Left lobe of liver (tissue), 2 donors: ENCODE measurements around the gene ZNF384. TPM values are rescaled to one million over a fixed set of nuclear protein-coding genes. Genes with fewer than 3 reads are reported as not detected.

Experiments used
- ATAC-seq: fragments of 200-7000 bp; cut with Tn5 transposase; one replicate; pipeline ENCODE4 v1.9.1; 2020; ENCODE audit warnings: mild to moderate bottlenecking, moderate library complexity
- DNase-seq: peaks from one replicate; pipeline ENCODE4 v3.0.0-alpha.2; 2020; ENCODE audit warnings: low spot score
- total RNA-seq: library from RNA; stranded (reverse); gene quantifications from one replicate; pipeline ENCODE4 v1.2.1, GENCODE V29; 2021
- donor health status: DM: no; HTN: no; CAD: no; lungs with moderate emphysema.
- donor health status: DM: no; HTN: yes; CAD: no.

The ZNF384 gene
- total RNA-seq, 1 donor from 2014 or later: 20.3 TPM

DNA sequence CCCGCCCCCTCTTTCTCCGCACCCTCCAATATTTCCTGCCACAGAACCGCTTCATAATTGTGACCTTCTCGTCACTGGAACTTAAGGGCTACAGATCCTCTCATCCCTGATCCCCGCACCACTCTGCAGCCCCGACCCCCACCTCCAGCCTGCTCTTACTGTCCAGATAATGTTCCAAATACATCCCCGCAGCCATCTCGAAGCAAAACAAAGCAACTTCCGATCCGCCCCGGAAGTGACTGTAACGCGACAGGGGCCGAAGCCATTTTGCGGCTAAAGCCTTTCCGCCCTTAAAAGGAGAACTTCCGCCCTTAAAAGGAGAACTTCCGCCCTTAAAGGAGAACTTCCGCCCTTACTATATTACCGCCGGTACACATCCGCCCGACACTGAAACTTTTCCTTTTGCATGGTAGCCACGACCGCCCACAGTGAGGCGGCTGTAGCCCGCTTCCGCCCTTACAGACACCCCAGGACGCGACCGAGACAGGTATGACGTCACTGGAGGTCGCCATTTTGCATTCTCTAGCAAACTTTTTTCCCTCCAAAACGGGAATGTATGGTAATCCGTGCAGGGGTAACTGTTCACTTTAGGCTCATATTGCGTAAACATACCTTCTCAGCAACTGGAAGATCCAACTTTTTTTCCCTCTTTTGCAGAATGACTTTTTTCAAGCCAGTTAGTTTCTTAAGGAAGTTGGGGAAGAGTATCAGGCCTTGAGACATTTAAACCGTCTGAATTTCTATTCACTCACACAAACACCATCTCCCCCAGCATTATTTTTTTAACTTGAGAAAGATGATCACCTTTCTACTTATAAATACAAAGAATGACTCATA is 26.1 kb downstream of the ZNF384 start, which contains the start of gene ING4:
Gene ING4 (minus strand): TSS at position 214 of the 837 bp plus-strand sequence. CDS start 18 bp downstream, at position 196.
- ATAC-seq (peak; percentile 99), DNase-seq (peak; percentile 98)

DNA sequence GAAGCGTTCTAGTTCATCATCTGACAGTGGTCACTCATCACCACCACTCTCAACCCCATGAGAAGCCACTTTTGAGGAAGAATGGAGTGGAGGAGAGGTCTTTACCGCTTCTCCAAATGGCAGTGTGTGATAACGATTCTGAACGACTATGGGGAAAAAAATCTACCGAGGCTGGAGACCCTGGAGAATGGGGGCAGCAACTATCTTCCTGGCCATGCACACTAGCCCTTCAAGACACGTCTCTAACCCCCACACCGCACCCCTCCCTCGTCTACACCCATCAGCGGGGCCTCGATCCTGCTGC is 26.6 kb downstream of the ZNF384 start:
- DNase-seq (no peak), ATAC-seq (no peak)

DNA sequence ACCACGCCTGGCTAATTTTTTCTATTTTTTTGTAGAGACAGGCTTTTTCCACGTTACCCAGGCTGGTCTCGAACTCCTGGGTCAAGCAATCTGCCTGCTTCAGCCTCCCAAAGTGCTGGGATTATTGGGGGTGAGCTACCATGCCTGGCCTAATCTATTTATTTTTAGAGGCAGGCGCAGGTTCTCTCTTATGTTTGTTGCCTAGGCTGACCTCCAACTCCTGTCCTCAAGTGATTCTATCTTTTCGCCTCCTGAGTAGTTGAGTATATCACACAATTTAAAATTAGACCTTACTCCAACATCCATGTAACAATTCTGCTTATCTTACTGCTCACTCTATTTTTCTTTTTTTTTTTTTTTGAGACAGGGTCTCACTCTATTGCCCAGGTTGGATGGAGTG is 35.2 kb downstream of the ZNF384 start:
- ATAC-seq (no peak), DNase-seq (no peak)

DNA sequence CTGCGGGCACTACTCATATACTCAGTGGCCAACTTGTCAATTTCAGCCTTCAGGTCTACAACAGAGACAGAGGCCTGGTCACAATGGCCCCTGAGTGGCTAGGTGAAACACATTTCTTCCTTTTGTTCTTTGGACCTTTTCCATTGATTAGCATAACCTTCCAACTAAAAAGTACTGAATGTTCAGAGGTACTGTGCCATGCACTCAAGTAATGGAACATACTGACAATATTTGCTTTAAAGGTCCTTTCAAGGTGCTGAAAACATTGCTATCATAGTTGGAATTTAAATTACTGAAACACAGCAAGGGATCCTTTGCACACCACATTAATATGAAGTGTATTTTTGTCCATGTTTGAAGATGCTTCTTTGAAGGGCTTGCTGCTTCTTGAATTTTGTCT is 35.8 kb downstream of the ZNF384 start:
- ATAC-seq: no peak
- no peak for DNase-seq

DNA sequence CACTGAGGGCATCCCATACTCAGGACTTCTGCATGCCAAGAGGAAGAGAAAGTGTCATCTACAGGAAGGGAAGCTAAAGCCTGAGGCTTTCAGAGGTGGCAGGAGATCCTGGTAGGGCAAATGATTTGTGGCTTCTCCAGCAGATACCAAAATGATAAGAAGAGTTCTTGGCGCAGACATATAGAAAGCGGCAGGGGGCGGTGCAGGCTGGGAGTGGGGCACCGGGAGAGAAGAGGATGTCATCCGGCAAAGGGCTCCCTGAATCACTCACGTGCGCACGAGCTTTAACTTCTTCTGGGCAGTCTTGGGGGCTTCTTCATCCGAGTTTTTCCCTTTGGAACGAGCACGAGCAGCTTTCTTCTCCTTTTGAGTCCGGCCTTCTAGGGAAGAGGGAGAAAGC is 36.8 kb downstream of the ZNF384 start:
- ATAC-seq (no peak), DNase-seq (no peak)

DNA sequence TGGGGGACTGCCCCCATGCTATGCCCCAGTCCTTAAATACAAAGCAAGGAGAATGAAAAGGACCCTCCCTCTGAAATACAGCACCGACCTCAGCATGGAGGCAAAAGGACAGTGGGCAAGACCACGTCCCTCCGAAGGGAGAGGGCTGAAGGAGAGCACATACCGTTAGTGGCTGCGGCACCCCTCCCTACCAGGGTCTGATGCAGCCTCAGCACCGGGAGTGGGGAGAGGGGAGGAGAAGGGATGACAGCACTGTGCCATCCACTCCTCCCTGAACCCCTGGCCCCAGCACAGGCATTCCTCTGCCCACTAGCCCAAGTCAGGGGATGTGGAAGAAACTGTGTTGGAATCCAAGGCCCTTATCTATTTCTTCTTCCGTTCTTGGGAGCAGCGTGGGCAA is 38.3 kb downstream of the ZNF384 start:
- DNase-seq (no peak), ATAC-seq (no peak)

DNA sequence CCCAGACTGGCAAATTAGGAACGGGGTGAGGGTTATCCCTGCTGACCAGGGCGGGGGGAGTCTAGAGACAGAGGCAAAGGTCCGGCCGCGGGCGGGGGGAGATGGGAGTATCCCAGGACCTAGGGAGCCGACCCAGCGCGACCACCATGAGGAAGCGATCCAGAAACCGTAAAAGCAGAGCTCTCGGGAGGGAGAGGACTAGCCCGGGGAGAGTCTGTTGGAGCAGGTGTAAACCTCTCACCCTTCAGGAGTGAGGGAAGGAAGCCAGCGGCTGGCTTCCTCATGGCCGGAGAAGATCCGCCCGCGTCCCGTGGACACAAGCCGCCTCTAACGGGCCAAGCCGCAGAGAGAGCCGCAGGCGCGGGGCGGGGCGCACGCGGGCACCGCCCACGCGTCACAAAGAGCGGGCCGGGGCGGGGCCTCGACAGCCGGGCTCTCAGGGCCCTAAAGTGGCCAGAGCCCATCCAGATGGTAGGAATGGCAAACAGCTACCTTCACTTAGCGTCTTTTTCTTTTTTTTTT is 42.0 kb downstream of the ZNF384 start, which contains the start of gene ACRBP:
Gene ACRBP (minus strand): TSS at position 350 of the 522 bp plus-strand sequence. CDS start 66 bp downstream, at position 284.
- peak; percentile 96 for ATAC-seq
- peak; percentile 76 for DNase-seq

DNA sequence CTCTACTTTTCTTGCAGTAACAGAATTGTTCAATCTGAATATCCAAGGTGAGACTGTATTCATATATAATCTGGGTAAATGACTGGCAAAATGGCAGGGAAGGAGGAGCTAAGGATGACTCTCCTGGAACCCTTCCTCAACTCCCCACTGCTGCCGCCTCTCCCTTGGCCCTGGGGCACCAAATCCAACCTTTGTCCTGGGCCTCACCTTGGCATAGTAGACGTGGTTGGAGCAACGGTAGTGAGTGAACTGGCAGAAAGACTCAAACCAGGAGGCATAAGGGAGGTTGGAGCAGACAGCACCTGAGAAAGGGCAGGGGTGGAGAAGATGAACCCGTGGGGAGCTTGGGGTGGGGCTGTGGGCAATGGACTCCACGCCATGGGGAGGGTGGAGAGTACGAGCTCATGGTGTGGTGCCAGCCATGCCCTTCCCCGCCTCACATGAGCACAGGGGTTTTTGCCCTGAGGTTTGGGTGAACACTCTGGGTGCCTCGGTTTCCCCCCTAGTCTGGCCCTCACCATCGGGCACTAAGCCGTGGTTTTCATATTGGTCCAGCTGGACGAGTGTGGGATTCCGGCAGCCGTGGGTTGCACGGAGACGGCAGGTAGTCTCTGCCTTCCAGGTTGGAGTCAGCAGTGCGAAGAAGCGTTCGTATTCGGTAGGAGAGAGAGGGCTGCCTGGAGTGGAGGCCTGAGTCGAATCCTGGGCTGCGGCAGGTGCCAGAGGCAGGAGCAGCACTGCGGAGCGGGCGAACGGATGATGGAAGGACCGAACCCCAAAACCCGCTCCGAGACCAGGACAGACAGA is 42.7 kb downstream of the ZNF384 start:
- ATAC-seq: peak; percentile 15

DNA sequence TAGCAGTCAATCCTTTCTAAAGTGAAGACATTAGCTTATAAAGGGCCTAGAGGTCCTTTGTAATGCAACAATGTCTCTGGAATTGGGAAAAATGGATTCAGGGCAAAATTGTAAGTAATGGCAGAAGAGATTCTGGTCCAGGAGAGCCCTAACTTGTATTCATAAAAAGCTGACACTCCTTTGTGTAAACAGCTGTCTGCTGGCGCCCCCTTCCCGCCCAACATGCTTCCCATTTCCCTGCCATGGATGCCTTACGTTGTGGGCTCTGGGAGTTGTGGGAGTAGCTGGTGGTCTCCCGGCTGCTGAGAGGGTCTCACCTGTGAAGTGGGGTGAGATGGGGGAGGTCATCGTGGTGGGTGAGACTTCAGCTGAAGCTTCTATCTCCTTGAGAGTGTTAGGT is 44.3 kb downstream of the ZNF384 start:
- DNase-seq (no peak), ATAC-seq (no peak)

More for the DNA sequence above, 42.7 kb downstream of the ZNF384 start:
- DNase-seq: no peak

DNA sequence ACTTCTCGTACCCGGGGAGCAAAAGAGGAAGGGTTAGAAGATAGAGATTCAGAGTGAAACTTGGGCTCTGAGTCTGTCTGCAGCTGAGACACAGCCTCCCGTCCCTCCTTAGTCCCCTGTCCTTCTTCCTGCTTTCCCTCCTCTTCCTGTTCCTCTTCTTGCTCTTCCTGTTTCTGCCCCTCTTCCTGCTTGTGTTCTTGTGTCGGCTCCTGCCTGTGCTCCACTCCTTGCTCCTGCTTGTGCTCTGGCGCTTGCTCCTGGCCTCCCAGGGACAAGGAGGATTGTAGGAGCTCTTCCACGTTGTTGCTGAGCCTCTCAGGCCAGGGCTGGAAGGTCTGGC is 44.9 kb downstream of the ZNF384 start:
- DNase-seq: no peak
- ATAC-seq: peak; percentile 15

DNA sequence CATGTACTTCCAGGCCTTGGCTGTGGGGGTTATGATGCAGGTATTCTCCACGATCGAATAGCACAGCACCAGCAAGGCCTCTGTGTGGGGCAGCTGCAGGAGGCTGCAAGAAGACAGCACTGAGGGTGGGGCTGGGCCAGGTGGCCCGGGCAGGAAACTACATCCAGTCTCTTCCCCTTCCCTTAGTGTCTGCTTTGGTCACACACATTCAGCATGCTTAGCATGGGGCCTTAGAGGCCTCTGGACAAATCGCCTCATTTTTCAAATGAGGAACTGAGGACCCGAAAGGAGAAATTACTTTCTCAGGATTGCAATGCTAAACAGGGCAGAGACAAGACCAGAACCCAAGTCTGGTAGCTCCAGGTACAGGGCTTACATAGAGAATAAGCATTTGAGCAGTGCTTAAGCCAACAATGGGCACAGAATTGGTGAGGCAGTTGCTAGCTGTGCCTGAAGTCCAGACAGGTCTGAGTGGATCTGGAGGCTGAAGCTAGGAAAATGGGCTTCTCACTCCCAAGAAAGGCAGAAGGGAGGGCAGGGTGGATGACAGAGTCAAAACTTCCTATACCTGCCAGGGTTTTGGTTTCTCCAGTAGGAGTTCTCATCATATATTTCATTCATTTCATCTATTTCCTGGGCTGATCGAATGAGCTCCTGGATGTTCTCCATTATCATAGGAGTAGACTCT is 45.5 kb downstream of the ZNF384 start:
- ATAC-seq (peak; percentile 18), DNase-seq (no peak)

DNA sequence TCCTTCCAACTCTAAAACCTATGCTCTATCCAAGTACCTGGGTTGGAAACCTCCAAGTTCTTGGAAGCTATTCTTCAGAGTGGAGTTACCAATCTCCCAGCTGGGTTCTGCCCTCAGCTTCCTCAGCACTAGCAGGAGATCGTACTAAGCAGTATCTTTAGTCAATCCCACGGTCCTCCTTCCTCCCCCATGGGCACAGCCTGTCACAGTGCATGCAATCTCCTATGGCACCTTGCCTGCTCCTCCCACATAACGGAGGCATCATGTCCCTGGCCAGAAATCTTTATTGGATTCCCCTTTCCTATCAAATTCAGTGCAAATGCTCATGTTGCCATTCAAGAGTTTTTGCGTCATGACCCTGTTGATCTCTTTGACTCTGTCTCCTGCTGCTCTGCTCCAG is 48.0 kb downstream of the ZNF384 start:
- ATAC-seq (no peak), DNase-seq (no peak)

DNA sequence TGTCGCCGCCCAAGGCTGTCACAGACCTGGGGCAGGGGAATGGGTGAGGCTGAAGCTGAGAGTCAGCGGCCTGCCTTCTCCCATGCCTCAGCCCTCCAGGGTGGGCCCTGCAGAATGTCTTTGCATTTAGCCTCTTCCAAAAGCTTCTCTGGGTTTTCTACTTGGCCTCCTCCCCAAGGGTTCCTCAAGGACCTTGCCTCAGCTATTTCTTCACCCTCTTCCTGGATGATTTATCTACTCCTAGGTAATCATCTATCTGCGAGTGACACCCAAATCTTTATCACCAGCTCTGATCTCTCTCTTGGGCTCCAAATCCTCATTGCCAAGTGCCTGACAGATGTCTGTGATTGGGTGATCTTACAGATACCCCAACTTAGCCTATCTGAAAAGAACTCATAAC is 48.7 kb downstream of the ZNF384 start:
- ATAC-seq (no peak), DNase-seq (no peak)

DNA sequence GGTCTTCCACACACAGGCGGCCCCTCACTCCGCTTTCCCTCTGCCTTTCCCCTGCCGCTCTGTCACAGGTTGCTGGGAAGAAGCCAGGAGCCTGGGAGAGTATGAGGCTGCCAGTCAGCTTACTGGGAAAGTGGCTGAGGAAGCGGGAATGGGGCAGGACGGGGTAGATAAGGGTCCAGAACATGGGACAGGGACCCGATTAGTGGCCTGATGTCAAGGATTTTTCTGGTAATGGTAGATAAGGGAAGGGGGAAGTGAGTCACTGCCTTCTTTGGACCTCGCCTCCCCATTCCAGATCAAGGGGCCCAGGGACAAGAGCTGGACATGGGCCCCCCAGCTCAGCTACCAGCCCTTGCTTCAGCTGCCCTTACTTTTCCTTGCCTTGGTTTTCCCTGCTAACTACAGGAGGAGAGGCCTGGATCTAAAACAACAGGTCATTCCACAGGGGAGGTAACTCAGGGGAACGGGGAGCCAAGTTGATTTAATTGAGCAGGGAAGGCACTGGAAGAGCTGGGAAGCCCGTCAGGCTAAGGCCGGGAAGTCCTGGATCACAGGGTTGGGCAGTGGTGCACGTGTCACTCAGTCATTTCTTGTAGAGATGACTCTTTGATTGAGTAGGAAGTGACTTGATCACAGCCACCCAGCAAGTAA is 49.9 kb downstream of the ZNF384 start:
- ATAC-seq (no peak), DNase-seq (no peak)

DNA sequence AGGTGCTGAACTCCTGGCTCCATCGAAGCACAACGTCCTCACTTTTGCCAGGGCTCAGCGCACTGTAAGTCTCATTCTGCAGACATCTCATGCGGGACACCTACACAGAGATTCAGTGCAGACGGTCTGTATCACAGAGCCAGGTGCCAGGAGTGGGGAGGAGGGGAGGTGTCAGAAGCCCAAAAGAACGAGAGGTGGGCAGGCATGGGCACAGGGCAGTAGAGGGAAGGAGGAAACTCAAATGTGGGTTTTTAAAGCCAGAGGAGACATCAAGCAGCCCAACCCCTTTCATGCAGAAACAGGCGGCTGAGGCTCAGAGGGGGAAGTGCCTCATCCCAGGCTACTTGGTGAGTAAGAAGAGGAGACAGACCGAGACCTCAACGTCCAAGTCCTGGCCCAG is 50.9 kb downstream of the ZNF384 start:
- ATAC-seq (no peak), DNase-seq (no peak)

DNA sequence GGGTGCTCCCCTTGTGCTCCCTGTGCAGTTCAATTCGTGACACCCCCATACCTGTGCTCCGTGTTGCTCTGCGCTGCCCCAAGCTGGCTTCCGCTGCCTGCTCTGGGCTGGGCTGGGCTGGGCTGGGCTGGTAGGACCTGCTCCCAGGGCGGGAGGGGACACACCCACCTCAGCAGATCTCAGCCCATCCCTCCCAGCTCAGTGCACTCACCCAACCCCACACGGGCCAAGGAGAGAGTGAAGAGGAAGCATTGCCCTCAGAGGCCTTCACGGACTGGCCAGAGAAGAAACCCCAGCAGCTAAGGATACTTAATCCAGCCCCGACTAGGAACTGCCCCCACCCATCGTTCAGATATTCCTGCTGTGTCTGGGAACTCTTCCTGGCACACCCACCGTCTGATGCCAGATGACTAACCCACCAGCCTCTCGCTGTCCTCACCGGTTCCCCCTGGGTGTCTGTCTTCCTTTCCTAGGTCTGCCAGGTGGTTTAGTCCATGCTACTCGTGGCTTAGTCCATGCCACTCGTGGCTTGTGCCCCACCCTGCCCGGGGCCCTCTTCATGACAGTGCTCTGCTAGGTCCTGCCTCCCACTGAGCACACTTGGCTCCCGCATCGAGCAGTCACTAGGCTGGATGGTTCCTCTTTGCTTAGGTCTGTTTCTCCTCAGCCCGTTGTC is 53.2 kb downstream of the ZNF384 start, which contains the start of gene LPAR5:
Gene LPAR5 (minus strand): TSS at position 104 of the 676 bp plus-strand sequence. CDS start 14,711 bp downstream, outside the sequence.
- ATAC-seq (peak; percentile 59), DNase-seq (no peak)

DNA sequence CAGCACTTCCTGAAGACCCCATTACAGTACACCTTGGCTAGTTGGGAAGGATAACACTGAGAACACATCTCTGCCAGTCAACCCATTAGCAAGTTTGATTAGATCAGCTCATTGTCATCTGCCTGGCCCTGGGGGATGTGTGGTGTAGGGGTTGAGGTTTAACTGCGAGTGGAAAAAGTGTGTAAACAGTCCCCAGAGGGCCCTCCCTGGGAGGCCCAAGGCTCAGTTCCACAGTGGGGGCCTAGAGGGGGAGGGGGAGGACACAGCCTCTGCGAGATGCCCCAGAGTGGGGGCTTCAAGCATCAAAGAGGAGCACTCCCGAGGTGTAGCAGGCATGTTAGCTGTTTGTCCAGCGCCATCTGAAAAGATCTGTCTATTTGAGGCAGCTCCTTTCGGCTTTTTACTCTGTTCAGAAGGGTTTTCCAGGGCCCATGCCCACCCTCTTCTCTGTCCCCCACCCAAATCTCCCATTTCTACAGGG is 53.8 kb downstream of the ZNF384 start:
- DNase-seq (no peak), ATAC-seq (no peak)

DNA sequence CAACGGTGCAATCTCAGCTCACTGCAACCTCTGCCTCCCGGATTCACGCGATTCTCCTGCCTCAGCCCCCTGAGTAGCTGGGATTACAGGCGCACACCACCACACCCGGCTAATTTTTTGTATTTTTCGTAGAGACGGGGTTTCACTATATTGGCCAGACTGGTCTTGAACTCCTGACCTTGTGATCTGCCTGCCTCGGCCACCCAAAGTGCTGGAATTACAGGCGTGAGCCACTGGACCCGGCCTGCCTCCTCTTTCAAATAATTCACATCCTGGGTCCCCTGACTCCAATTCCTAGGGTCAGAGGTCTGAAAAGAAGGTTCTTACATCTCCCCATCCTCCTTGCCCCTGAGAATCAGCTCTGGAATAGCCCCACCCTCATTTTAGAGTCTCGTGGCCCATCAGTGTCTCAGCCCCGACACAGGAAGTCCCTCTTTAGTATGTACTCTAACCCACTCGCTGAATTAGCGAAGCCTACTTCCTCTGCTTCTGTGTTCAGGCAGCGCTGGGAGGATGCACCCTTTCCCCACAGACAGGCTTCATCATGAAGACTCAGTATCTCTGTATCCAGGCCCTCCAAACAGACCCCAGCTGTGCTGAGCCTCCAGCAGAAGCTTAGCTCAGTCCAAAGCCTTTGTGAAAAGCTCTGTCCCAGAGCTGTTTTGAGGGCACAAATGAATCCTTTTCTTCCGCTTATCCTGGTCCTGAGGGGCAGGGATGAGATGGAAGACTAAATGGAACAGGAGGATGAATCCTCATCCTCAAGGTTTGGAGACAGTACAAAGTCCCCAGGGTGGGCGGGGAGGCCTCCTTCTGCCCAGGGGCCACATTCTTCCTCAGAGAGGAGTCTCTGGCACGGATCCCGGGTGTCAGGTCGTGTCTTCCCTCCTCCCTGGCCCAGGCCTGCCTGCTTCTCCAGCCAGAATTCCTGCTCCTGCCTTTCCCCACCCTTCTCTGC is 56.9 kb downstream of the ZNF384 start:
- DNase-seq (no peak), ATAC-seq (peak; percentile 67)

DNA sequence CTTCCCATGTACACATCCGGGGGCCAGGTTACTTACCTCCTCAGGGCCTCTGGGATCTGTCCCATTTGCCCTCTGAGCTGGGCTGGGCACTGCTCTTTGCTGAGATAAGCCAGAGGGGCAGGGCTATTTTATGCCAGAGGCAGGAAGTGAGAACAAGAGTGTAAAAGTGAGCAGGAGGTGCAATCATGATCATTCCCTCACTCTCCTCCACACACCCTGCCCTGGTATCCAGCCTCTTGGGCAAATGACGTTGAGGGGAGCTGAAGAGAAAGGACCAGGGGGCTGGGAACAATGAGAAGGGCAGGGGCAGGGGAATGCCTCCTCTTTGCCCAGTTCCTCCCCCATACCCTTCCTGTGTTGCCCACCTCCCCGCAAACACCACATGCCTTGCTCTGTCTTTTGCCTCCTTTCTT is 57.6 kb downstream of the ZNF384 start:
- ATAC-seq (peak; percentile 41), DNase-seq (no peak)
